CD4-positive, alpha-beta T cell treated with Interleukin-21 for 1 hour (primary cell): ENCODE data around the gene LIFR.
"Not testable (repeated sequence)": the region's sequence is repeated elsewhere in the genome, so short reads cannot be mapped to it uniquely, and the experiment has no call there.

Source experiments
- DNase-seq: peaks from one replicate; pipeline ENCODE4 v3.0.0-alpha.2; 2020

Gene LIFR

GRCh38 chr5:38548064-38548759 is 8.2 kb downstream of the LIFR start:
- DNase-seq = no peak

- DNase-seq = no peak
Observed at GRCh38 chr5:38547257-38547656, 9.2 kb downstream of the LIFR start.

- no peak for DNase-seq
Observed at GRCh38 chr5:38546691-38547146, 9.7 kb downstream of the LIFR start.

DNA sequence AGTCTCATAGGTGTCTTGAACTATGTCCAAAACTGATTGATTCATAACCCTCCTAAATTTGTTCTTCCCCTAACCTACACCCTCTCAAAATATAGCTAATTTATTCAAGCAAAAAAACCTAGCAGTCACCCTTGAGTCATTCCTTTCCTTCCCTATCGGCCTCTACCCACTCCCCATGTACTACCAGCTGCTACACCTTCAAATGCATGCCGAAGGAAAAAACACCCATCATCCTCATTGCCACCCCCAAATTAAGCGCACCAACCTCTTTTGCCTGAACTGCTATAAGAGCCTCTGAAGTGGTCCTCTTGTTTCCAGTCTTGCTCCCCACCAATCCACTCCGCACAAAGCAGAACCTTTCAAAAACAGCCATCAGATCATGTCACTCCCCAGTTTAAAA is 12.6 kb downstream of the LIFR start:
- DNase-seq = no peak

DNA sequence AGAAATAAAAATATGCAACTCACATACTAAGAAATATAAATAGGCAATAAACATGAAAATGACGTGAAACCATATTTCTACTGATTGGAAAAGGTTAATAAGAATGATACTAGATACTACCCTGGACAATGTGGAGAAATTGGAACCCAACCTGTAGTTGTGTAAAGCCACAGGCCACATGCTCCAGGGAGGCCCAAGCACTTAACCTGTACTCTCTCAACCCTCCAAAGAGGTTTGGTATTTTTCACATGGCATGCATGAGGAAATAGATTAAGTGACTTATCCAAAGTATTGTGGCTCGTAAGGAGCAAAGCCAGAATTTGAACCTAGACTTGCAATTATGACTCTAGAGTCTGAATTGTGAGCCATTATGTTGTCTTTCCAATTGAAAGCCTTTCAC is 13.4 kb downstream of the LIFR start:
- DNase-seq = no peak

- DNase-seq = no peak
Observed at GRCh38 chr5:38541174-38541725, 15.2 kb downstream of the LIFR start.

- DNase-seq = no peak
Observed at GRCh38 chr5:38540314-38540713, 16.1 kb downstream of the LIFR start.

DNA sequence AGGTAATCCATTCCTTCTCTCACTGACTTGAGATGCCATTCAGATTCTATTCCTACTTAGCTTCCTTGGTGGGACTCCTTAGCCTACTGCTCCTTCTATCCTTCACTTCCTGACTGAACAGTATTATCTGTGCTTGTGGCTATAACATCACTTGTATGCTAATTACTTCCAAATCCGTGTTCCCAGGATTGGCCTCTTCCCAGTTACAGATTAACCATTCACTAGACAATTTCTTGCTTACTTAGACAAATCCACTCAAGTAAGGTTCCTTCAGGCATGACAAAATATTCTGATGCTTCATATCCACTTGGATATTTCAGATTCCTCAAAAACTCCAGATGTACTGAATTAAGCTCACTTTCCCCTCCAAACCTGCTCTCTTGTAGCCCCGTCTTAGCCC is 18.3 kb downstream of the LIFR start:
- no peak for DNase-seq

GRCh38 chr5:38537505-38537904 is 18.9 kb downstream of the LIFR start:
- DNase-seq = no peak

DNA sequence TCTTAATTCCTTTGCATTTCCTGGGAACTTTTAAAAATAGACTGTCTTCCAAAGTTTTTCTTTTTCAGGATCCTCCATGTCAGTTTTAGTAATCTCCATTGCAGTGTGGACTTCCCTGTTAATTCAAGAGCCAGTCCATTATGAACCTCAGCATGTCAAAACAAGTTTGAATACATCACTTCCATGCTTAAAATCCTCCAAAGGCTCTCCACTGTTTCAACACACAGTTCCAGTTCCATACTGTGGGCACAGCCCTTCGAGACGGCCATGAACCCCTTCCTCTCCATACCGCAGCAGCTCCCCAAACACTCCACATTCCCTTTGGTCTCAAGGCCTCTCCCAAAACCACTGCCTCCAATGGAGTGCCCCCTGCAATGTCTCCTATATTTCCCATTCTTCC is 19.5 kb downstream of the LIFR start:
- DNase-seq = no peak

DNA sequence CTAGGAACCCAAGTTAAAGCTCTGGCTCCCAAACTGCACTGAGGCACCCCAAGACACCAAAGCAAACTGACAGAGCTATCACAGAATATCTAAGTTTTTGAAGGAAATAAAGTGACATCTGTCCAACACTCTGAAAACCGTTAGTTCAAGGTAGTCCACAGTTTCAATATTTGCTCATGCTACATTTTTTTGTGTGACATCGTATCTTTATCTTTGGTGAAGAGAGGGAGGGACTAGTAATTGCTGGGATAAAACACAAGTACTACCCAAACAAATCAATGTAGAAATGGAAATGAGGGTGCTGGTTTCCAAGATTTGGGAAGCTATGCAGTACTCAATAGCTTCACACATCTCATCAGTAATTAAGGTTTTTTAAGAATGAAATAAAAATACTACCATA is 20.6 kb downstream of the LIFR start:
- no peak for DNase-seq

- DNase-seq = no peak
Observed at GRCh38 chr5:38535248-38535750, 21.1 kb downstream of the LIFR start.

DNA sequence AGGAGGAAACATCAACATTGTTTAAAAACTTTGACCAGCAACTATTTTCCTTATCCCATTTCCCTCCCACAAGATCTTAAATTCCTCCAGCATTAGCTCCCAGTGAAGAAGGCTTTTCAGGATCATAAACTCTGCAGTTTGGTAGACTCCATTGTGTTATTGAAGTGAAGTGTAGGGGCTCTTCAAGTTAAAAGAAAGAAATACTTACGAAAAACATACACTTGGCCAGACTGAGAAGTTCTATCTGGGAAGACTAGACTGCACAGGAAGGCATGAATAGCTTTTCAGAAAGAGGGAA is 22.3 kb downstream of the LIFR start:
- no peak for DNase-seq

- DNase-seq = no peak
Observed at GRCh38 chr5:38533286-38534155, 22.9 kb downstream of the LIFR start.

DNA sequence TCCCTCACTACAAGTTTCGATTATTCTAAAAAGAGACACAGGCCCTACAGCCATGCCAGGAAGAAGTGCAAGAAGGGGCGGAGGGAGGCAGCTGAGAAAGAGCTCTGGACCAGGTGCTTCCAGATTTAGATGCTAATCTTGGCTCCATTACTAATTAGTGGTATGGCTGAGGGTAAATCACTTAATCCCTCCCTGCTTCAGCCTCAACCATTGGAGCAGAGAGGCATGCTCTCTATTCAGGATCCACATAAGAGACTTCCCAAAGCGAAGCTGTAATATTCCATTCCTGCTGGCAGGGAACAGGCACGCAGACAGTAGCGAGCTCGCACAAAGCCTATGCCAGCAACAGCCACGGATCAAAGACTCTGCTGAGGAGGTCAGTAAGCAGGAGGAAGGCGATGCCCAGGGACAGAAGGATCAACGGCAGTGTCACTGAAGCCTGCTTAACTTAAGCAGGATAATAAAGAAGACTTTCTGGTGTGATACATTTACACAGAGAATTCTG is 24.2 kb downstream of the LIFR start:
- no peak for DNase-seq

DNA sequence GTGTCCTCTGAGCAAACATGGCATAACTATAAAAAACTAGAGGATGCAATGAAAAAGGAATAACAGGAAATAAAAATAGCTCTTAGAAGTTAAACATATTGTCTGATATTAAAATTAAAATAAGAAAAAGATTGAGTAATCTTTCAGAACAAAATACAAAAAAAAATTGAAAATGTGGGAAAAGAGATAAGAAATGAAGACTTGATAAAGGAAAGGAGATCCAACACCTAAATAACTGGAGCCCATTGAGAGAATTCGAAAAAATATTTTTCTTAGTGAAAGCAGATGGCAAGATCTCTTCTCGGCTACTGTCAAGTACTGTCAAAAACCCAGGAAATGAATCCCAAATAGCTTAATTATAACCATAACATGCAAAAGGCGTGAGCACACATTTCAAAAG is 24.9 kb downstream of the LIFR start:
- DNase-seq = no peak

DNA sequence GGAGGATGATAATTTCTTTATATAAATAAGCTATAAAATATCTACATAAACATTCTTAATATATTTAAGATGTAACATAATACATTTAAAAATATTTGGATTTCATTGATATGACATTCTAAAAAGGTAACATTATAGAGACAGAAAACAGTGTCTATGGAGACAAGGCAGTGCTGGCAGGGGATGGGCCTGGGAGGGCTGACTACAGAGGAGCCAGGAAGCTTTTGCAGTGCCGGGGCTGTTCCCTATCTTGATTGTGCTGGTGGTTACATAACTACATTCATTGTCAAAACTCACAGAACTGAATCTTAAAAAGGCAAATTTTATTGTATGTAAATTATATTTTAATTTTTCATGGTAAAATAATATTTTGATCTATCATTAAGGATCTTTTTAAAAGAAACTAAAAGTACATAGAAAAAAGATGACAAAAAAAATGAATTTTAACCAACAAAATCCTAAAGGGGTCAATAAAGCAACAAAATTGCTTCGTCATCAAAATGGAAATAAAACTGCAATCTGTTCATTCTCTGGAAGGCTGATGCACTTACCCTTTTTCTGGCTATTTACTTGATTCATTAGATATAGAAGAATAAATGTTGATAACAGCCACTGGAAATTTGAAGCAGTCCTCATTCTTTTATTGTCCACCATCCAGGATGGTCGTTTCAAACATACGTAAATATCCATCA is 26.3 kb downstream of the LIFR start:
- no peak for DNase-seq

DNA sequence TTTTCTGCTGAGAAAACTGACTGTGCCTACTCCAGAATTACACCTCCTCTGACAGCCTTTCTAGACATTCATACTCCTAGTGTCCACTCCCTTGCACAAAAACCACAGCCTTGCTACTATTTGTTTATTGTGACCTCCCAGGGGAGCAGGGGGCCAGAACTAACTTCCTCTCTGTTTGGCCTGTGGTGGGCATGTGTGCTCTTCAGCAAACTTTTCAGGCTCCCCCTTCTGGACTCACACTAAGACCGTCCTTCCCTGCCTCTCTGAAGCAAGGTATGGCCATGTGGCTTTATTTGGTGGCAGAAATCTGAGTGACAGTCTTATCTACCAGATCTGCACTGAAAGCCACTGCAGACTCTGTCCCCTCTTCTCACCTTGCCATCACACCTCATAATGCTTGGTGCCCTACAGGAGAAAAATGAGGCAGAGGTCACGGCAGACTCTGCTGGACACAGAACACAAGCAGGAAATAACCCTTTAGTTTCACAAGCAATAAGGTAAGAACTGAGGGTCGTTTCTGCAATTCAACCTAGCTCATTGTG is 28.2 kb downstream of the LIFR start:
- no peak for DNase-seq

GRCh38 chr5:38527475-38527874 is 29.0 kb downstream of the LIFR start:
- DNase-seq = no peak

DNA sequence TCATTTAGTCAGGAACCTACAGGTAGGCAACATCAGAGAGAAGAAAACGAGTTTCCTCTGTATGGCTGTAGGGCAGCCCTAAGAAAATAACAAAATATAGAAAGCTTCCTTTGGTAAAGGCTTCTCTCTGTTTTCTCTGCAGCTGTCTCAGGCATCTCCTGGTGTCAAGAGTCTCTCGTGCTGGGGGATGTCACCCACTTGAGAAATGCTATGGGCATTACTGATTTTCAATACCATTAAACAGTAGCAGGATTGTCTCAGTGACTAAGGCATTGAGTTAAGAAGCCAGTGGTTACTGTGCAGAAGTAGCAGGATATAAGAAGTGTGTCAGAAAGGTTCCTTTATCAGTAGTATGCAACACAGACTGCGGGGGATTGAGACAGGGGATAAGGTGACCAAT is 32.4 kb downstream of the LIFR start:
- no peak for DNase-seq

DNA sequence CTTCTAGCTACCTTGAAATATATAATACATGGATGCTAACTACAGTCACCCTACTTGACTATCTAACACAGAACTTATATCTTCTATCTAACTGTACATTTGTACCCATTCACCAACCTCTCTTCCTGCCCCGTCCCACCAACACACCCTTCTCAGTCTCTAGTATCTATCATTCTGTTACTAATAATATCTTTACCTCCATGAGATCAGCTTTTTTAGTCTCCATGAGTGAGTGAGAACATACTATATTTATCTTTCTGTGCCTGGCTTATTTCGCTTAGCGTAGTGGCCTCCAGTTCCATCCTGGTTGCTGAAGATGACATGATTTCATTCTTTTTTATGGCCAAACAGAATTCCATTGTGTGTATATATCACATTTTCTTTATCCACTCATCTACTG is 37.0 kb downstream of the LIFR start:
- DNase-seq = no peak

DNA sequence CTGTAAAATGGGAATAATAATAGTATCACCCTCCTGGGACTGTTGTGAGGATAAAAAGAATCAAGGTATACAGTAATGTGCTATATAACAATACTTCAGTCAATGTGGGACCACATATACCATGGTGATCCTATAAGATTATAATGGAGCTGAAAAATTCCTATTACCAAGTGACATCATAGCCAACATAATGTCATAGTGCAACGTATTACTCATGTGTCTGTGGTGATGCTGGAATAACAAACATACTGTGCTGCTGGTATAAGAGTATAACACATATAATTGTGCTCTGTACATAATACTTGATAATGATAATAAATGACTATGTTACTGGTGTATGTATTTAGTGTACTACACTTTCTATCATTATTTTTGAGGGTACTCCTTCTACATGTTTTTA is 38.1 kb downstream of the LIFR start:
- no peak for DNase-seq

DNA sequence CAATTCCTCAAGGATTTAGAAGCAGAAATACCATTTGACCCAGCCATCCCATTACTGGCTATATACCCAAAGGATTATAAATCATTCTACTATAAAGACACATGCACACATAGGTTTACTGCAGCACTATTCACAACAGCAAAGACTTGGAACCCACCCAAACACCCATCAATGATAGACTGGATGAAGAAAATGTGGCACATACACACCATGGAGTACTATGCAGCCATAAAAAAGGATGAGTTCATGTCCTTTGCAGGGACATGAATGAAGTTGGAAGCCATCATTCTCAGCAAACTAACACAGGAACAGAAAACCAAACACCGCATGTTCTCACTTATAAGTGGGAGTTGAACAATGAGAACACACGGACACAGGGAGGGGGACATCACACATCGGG is 39.8 kb downstream of the LIFR start:
- DNase-seq = not testable (repeated sequence)
